Glomerular visceral epithelial cell (primary cell): Measurements from ENCODE around the gene ARPC5.

Source experiments
- DNase-seq: peaks from one replicate; pipeline ENCODE4 v3.0.0-alpha.2; 2016; ENCODE audit errors: extremely low spot score

Gene ARPC5

DNA sequence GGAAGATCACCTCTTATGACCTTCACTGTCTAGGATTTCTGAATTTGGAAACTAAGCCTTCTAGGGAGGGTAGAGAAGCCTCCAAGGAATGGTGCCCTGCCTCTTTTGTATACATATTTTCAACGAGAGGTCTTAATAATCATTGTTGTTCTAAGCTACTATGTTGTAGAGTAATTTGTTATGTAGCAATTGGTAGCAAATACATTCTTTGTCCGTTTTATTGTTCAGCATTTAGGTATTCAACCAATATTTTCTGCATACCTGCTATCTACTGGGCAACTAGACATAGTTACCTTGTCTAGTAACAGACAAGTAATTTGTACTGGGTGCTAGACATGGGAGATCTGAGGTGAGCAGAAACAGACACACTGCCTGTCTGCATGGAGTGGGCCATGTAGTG, 24.6 kb downstream of the ARPC5 start:
- no peak for DNase-seq

- peak; percentile 17 for DNase-seq
Observed at GRCh38 chr1:183609759-183610452, 25.7 kb downstream of the ARPC5 start.

- peak; percentile 51 for DNase-seq
Observed at GRCh38 chr1:183609313-183609712, 26.3 kb downstream of the ARPC5 start.

DNA sequence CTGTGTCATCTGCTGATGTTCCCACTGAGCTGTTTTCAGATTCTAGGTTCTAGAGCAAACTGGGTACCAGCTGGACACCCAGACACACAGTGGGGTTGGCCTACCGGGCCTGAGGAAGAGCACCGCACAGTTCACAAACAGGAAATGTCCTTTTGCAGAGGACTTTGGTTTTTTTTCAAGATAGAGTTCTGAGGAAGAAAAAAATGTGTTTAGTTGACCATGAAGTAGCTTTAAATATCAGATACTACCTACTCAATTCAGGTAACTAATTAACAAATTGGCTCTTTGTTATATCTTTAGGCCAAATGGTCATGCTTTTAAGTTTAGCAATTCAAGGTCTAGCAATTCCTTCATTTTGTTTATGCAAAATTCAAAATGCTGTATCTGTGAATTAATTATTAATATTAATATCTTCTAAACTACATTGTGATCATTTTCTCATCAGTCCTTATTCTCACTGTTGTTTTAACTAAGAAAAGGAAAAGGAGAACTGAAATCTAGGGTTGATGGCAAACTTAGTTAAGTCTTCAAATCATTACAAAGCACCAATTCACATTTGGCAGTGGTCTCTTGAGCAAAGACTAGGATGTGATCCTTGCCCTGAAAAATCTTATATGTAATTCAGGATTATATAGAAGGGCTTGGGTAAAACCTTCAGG, 28.1 kb downstream of the ARPC5 start:
- no peak for DNase-seq

- DNase-seq: no peak
Observed at GRCh38 chr1:183605904-183606303, 29.7 kb downstream of the ARPC5 start.

DNA sequence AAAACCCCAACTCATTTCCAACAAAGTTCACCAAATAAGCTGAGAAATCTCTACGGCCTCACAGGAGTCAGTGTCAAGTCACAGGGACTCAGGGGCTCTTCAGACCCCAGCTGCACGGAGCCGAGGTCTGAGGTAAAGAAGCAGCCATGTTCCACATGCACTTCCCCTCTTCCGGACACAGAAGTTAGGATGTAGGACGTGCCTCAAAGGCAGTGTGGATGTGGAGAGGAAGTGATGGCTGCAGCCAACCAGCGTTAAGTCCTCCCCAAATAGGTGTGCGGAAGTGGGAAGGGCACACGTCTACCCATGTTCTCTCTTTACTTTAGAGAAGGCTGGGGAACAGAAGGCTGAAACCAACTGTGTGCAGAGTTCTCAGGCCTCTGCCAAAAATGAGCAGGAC, 30.8 kb downstream of the ARPC5 start:
- DNase-seq: no peak

DNA sequence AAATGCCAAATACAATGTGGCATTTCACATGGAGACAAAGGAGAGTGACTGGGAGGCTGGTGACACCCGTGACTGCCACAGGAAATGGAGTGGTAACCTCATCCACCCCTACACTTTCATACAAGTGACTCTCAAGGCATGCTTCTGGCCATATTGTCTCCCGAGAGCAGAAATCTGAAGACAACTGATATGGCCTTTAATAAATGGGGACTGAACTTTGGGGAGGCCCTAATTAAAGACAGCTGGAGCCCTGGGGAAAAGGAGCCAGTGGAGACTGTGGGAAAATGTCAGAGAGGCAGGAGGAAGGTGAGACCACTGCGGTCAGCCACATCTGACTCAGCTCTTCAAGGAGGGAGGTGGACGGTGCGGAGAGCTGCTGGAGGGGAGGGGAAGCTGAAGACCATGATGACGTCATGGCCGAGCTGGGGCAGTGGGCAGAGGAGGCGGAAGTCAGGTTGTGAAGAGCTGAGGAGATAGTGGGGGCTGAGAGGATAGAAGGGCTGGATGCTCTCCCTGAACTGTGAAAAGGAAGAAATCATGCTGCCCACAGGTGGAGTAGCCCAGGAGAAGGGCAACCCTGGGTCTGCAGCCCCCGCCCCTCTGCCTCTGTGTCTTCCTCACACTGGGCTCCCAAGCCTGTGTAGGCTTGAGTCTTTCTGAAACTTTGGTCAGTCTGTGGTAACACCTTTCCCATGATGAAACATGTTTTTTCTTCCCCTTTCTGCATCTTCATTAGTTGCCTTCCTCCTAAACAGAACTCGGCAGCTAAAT, 31.4 kb downstream of the ARPC5 start:
- DNase-seq: peak; percentile 93

GRCh38 chr1:183602510-183602909, 33.1 kb downstream of the ARPC5 start:
- no peak for DNase-seq

DNA sequence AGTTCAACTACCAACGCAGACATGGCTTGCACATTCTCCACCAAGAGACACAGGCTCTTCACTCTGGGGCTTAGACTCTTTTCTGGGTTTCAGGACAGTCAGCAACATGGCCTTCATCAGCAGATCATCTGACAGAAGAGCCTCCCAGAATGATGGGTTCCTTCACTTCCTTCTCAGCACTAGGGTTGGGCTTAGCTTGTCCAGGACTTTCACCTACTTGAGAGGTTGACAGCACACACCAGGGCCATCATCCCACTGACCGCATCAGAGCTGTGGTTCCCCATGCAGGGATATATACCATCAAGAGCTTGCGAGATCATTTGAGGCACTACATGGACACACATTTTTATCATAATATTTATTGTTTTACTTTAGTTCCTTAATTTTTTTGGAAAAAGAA, 34.9 kb downstream of the ARPC5 start:
- DNase-seq: no peak

GRCh38 chr1:183600136-183600535, 35.4 kb downstream of the ARPC5 start:
- DNase-seq: peak; percentile 14

GRCh38 chr1:183598386-183598785, 37.2 kb downstream of the ARPC5 start:
- DNase-seq: no peak

DNA sequence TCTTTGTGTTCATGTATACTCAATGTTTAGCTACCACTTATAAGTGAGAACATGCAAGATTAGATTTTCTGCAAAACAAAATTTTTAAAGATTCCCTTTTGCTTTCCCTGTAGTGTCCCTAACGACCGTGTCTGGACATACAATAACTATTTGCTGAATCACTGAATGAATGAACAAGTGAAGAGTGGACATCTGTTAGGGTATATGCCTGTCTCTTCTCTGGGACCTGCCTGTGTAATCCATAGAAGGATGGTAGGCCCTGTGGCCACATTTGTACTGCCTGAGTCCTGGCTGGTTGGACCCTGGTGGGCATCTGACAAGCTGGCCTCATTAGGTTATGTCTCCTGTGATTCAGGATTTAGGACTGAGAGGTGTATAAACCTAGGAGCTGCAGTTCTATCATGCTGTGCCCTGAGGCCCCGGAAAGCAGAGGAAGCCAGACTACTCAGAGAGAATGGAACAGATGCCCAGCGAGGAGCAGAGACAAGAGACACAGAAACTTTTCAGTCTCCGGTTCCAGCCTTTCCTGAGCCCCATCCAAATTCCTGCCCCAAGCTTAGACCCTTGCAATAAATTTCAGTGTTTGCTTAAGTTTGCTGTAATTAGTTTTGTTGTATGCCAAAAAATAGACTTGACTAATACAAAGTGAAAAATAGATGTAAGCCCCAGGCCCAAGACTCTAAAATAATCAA, 37.8 kb downstream of the ARPC5 start:
- no peak for DNase-seq

DNA sequence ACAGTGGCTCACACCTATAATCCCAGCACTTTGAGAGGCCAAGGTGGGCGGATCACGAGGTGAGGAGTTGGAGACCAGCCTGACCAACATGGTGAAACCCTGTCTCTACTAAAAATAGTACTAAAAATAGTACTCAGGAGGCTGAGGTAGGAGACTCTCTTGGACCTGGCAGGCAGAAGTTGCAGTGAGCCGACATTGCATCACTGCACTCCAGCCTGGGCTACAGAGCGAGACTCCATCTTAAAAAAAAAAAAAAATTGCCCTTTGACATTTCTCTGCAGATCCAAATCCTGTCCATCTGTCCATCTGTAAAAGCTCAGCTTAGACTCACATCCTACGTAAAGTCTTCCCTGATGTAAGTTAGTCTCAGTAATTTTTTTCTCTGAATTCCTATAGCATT, 39.1 kb downstream of the ARPC5 start:
- no peak for DNase-seq

- no peak for DNase-seq
Observed at GRCh38 chr1:183595537-183595936, 40.0 kb downstream of the ARPC5 start.

DNA sequence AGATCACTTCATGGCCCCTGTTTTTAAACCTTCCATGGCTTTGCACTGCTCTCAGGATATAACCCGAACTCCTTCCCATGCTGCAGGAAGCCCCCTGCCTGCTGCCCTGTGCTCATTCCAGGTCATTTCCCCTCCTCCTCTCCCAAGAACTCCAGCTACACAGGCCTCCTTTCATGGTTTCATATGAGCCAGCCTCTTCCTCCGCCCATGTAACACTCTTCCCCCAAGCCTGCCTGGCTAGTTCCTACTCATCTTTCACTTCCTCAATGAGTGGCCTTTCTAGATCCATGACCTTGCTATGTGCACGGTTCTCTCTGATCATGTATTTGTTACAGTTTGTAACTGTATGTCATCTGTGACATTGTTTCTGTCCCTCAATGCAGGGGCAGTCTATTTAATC, 42.2 kb downstream of the ARPC5 start:
- DNase-seq: no peak

GRCh38 chr1:183592733-183593132, 42.9 kb downstream of the ARPC5 start:
- DNase-seq: no peak

DNA sequence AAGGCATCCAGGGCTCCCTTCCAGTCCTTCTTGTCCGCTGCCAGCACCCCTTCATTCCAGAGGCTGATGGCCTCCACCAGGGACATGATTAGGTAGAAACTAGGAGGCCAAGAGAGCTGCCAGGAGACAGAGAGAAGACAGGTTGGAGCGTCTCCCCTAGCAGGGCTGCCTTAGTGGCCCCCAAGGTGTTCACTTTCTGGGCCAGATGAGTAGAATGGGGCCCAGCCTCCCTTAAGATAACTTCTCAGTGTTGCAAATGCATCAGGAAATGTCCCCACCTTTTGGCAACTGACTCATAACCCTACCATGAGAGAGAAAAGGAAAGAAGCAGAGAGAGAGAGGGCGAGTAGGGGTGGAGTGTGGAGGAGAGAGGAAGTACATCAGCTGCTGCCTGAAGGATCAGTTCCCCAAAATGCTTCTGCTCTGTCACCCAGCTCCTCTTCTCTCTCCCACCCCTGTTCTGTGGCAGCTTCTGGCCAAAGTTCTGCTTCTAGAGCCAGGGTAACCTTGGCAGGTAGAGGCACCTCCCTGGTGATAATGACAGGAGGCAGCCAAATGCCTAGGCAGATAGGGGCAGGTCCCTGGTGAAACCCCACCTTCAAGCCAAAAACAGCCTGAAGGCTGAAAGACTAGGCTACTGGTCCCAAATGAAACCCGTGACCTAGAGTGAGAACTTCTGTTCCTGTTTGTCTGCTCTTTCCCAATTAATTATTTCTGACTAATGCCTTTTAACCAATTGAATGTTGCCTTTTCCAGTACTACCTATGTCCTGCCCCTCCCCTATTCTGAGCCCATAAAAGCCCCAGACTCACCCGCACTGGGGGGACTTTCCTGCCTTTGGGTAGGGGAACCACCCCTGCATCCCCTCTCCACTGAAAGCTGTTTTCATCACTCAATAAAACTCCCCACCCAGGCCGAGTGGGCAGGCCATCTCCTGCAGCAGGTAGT, 45.1 kb downstream of the ARPC5 start, which contains the start of gene NCF2:
NCF2 (minus strand) TSS at position 216 of the 948 bp plus-strand sequence; CDS start at position 86, 130 bp downstream.
- no peak for DNase-seq

DNA sequence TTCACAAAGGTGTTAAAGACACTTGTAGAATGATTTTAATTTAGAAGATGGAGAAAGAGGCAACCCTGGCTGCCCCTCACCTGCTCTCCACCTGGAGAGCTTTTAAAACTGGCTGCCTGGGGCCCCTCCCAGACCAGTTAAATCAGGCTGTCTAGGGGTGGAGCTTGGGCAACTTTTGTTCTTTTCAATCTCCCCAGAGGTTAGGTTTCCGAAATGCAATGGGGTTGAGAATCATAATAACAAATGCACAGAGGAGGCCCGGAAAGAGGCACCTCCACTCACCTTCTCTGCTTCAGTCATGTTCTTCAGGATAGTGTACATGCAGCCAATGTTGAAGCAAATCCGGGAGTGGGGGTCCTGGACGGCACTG, 45.7 kb downstream of the ARPC5 start:
- DNase-seq: no peak

DNA sequence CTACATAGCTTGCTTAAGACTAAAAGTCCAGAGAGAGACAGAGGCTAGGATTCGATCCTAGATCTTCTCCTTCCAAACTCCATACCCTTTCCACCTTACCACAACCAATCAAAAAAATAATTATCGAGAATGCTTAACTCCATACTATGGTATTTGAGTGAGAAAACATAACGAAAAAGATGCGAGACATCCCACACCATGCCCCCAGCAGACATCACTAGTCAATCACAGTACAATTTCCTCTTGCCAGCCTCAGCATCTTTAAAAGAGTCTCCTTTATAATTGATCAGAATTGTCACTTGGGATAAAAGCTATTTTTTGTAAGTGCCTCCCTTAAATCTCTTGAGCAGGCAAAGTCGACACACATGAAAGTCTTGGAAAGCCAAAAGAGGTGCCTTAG, 46.2 kb downstream of the ARPC5 start:
- DNase-seq: no peak

DNA sequence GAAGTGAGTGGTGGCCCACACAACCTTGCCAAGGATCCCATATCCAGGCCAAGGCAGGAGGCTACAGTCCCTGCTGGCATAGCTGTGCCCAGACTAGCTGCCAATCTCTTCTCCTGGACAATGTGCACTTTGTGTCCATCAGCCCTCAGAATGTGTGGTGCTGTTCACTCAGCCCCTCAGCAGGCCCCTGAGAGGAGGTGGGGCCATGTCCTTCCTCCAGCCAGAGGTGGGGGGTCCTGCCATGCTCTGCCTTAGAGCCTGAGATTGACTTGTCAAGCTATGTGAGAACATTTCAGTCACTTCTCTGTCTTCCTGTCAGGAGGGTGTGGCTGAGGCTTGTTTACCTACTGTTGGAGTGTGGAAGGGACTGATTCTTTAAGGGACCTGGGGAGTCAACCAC, 46.8 kb downstream of the ARPC5 start:
- no peak for DNase-seq

DNA sequence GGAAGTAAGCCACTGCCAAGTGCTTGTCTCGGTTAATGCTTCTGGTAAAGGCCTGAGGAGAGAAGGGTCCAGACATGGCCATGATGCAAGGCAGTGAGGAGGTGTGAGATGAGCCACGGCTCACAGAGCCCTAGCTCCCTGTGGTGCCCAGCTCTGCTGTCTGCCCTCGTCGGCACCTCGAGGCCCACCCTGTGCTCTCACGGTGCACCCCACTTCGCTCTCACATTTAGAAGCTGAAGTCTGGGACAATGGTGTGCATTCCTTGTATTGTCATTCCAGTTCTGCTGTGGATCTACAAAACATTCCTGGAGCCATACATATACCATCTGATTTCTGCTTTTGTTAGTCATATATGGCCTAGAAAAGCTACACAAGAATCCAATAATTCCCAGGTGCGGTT, 48.7 kb downstream of the ARPC5 start:
- DNase-seq: no peak
